ENCODE measurements around the gene ANKRD55.

DNA sequence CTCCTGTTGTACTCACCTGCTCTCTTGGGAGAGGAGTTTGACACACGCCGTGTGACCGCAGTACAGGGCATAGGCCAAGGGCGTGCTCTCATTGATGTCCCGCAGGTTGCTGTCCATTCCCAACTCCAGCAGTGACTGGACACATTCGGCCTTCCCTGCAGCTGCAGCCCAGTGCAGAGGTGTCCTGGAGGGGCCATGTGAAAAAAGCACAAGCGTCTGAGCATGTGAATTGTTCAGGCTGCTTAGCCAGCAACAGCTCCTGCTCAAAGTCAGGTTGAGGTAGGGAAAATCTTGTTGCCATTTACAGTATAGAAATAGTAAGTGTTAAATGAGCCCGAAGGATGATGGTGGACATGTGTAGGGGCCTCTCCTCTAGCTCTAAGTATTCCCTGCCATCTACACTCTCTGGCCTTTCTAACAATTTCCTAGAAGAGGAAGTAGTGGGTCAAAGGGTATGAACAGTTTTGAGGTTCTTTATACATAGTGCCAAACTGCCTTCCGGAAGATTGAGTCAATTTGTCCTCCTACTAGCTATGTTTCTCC, 116.5 kb downstream of the ANKRD55 start:
- TF ChIP-seq, protein P1, sequence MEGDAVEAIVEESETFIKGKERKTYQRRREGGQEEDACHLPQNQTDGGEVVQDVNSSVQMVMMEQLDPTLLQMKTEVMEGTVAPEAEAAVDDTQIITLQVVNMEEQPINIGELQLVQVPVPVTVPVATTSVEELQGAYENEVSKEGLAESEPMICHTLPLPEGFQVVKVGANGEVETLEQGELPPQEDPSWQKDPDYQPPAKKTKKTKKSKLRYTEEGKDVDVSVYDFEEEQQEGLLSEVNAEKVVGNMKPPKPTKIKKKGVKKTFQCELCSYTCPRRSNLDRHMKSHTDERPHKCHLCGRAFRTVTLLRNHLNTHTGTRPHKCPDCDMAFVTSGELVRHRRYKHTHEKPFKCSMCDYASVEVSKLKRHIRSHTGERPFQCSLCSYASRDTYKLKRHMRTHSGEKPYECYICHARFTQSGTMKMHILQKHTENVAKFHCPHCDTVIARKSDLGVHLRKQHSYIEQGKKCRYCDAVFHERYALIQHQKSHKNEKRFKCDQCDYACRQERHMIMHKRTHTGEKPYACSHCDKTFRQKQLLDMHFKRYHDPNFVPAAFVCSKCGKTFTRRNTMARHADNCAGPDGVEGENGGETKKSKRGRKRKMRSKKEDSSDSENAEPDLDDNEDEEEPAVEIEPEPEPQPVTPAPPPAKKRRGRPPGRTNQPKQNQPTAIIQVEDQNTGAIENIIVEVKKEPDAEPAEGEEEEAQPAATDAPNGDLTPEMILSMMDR (IDR thresholded peaks at IDR 0.05; ENCODE audit: insufficient read depth, low read depth, low read length), result no peak
- no peak for TF ChIP-seq EZH2 (IDR thresholded peaks at IDR 0.05; ENCODE audit: insufficient read depth, low read length)
